ENCODE results near the gene HAGHL.
"Not testable (repeated sequence)": the region's sequence is repeated elsewhere in the genome, so short reads cannot be mapped to it uniquely, and the experiment has no call there.

The HAGHL gene

GRCh38 chr16:746637-747036, 19.7 kb downstream of the HAGHL start:
- Histone ChIP-seq H3K9me3 (replicated peaks; ENCODE audit: low read length) (no peaks in the 10 kb centered on the region), H3K27me3 (ENCODE audit: control insufficient read depth, insufficient read depth, low read length) (peaks cover 11% of the 10 kb centered on the region), H3K4me3 (ENCODE audit: low read length) (no peak overlapping the region), H3K36me3 (ENCODE audit: insufficient read depth, low read length) (no peaks in the 10 kb centered on the region), H3K4me2 (ENCODE audit: low read length) (no peak overlapping the region), H3K4me1 (ENCODE audit: control insufficient read depth, insufficient read depth, low read length) (no peaks in the 10 kb centered on the region), H3K9ac (ENCODE audit: low read depth, low read length) (no peak overlapping the region)

GRCh38 chr16:747978-748746, 21.3 kb downstream of the HAGHL start:
- H3K4me1 ChIP-seq (ENCODE audit: control insufficient read depth, insufficient read depth, low read length) = no peaks in the 10 kb centered on the region
- no peak overlapping the region for H3K4me3 ChIP-seq (ENCODE audit: low read length)
- no peaks in the 10 kb centered on the region for H3K36me3 ChIP-seq (ENCODE audit: insufficient read depth, low read length)
- no peak overlapping the region for H3K9ac ChIP-seq (ENCODE audit: low read depth, low read length)
- no peak overlapping the region for H3K4me2 ChIP-seq (ENCODE audit: low read length)
- H3K27me3 ChIP-seq (ENCODE audit: control insufficient read depth, insufficient read depth, low read length) = peaks cover 24% of the 10 kb centered on the region
- H3K9me3 ChIP-seq (replicated peaks; ENCODE audit: low read length) = no peaks in the 10 kb centered on the region

GRCh38 chr16:749010-749409, 22.1 kb downstream of the HAGHL start:
- Histone ChIP-seq H3K9me3 (replicated peaks; ENCODE audit: low read length) (no peaks in the 10 kb centered on the region), H3K36me3 (ENCODE audit: insufficient read depth, low read length) (no peaks in the 10 kb centered on the region), H3K4me1 (ENCODE audit: control insufficient read depth, insufficient read depth, low read length) (no peaks in the 10 kb centered on the region), H3K4me2 (ENCODE audit: low read length) (no peak overlapping the region), H3K4me3 (ENCODE audit: low read length) (no peak overlapping the region), H3K9ac (ENCODE audit: low read depth, low read length) (no peak overlapping the region), H3K27me3 (ENCODE audit: control insufficient read depth, insufficient read depth, low read length) (peaks cover 29% of the 10 kb centered on the region)

- peaks cover 29% of the 10 kb centered on the region for H3K27me3 ChIP-seq (ENCODE audit: control insufficient read depth, insufficient read depth, low read length)
- H3K9ac ChIP-seq (ENCODE audit: low read depth, low read length) = no peak overlapping the region
- no peaks in the 10 kb centered on the region for H3K4me1 ChIP-seq (ENCODE audit: control insufficient read depth, insufficient read depth, low read length)
- no peaks in the 10 kb centered on the region for H3K36me3 ChIP-seq (ENCODE audit: insufficient read depth, low read length)
- H3K4me2 ChIP-seq (ENCODE audit: low read length) = no peak overlapping the region
- H3K4me3 ChIP-seq (ENCODE audit: low read length) = no peak overlapping the region
- no peaks in the 10 kb centered on the region for H3K9me3 ChIP-seq (replicated peaks; ENCODE audit: low read length)
Measured at GRCh38 chr16:750485-750884, 23.6 kb downstream of the HAGHL start.

GRCh38 chr16:751152-752006, 24.5 kb downstream of the HAGHL start:
- Histone ChIP-seq H3K9me3 (replicated peaks; ENCODE audit: low read length) (no peaks in the 10 kb centered on the region), H3K4me2 (ENCODE audit: low read length) (no peak overlapping the region), H3K9ac (ENCODE audit: low read depth, low read length) (no peak overlapping the region), H3K36me3 (ENCODE audit: insufficient read depth, low read length) (no peaks in the 10 kb centered on the region), H3K4me1 (ENCODE audit: control insufficient read depth, insufficient read depth, low read length) (no peaks in the 10 kb centered on the region), H3K4me3 (ENCODE audit: low read length) (no peak overlapping the region), H3K27me3 (ENCODE audit: control insufficient read depth, insufficient read depth, low read length) (peaks cover 29% of the 10 kb centered on the region)

GRCh38 chr16:752007-752312, 25.1 kb downstream of the HAGHL start:
- Histone ChIP-seq H3K4me2 (ENCODE audit: low read length) (no peak overlapping the region), H3K36me3 (ENCODE audit: insufficient read depth, low read length) (no peaks in the 10 kb centered on the region), H3K9me3 (replicated peaks; ENCODE audit: low read length) (no peaks in the 10 kb centered on the region), H3K9ac (ENCODE audit: low read depth, low read length) (no peak overlapping the region), H3K4me1 (ENCODE audit: control insufficient read depth, insufficient read depth, low read length) (no peaks in the 10 kb centered on the region), H3K27me3 (ENCODE audit: control insufficient read depth, insufficient read depth, low read length) (peaks cover 29% of the 10 kb centered on the region), H3K4me3 (ENCODE audit: low read length) (no peak overlapping the region)

GRCh38 chr16:754121-754607, 27.3 kb downstream of the HAGHL start:
- not testable (repeated sequence) for H3K4me2 ChIP-seq (ENCODE audit: low read length); H3K9me3 ChIP-seq (replicated peaks; ENCODE audit: low read length); H3K4me3 ChIP-seq (ENCODE audit: low read length); H3K9ac ChIP-seq (ENCODE audit: low read depth, low read length); H3K36me3 ChIP-seq (ENCODE audit: insufficient read depth, low read length); H3K4me1 ChIP-seq (ENCODE audit: control insufficient read depth, insufficient read depth, low read length)
- H3K27me3 ChIP-seq (ENCODE audit: control insufficient read depth, insufficient read depth, low read length) = peaks cover 29% of the 10 kb centered on the region

GRCh38 chr16:754656-755055, 27.8 kb downstream of the HAGHL start:
- H3K4me3 ChIP-seq (ENCODE audit: low read length) = no peak overlapping the region

GRCh38 chr16:756428-756827, 29.5 kb downstream of the HAGHL start:
- Histone ChIP-seq H3K27me3 (ENCODE audit: control insufficient read depth, insufficient read depth, low read length) (peaks cover 23% of the 10 kb centered on the region), H3K9me3 (replicated peaks; ENCODE audit: low read length) (no peaks in the 10 kb centered on the region), H3K4me1 (ENCODE audit: control insufficient read depth, insufficient read depth, low read length) (peaks cover 6% of the 10 kb centered on the region), H3K4me2 (ENCODE audit: low read length) (no peak overlapping the region), H3K36me3 (ENCODE audit: insufficient read depth, low read length) (no peaks in the 10 kb centered on the region), H3K4me3 (ENCODE audit: low read length) (no peak overlapping the region), H3K9ac (ENCODE audit: low read depth, low read length) (no peak overlapping the region)

More at GRCh38 chr16:754656-755055, 27.8 kb downstream of the HAGHL start:
- Histone ChIP-seq H3K4me2 (ENCODE audit: low read length) (no peak overlapping the region), H3K9me3 (replicated peaks; ENCODE audit: low read length) (no peaks in the 10 kb centered on the region), H3K4me1 (ENCODE audit: control insufficient read depth, insufficient read depth, low read length) (no peaks in the 10 kb centered on the region), H3K27me3 (ENCODE audit: control insufficient read depth, insufficient read depth, low read length) (peaks cover 29% of the 10 kb centered on the region), H3K36me3 (ENCODE audit: insufficient read depth, low read length) (no peaks in the 10 kb centered on the region), H3K9ac (ENCODE audit: low read depth, low read length) (no peak overlapping the region)

GRCh38 chr16:759110-759910, 32.4 kb downstream of the HAGHL start:
- H3K4me3 ChIP-seq (ENCODE audit: low read length) = no peak overlapping the region
- H3K27me3 ChIP-seq (ENCODE audit: control insufficient read depth, insufficient read depth, low read length) = peaks cover 3% of the 10 kb centered on the region
- peaks cover 6% of the 10 kb centered on the region for H3K4me1 ChIP-seq (ENCODE audit: control insufficient read depth, insufficient read depth, low read length)
- no peaks in the 10 kb centered on the region for H3K36me3 ChIP-seq (ENCODE audit: insufficient read depth, low read length)
- no peak overlapping the region for H3K4me2 ChIP-seq (ENCODE audit: low read length)
- no peak overlapping the region for H3K9ac ChIP-seq (ENCODE audit: low read depth, low read length)
- H3K9me3 ChIP-seq (replicated peaks; ENCODE audit: low read length) = no peaks in the 10 kb centered on the region

GRCh38 chr16:760065-760464, 33.2 kb downstream of the HAGHL start:
- peaks cover 3% of the 10 kb centered on the region for H3K27me3 ChIP-seq (ENCODE audit: control insufficient read depth, insufficient read depth, low read length)
- no peak overlapping the region for H3K4me3 ChIP-seq (ENCODE audit: low read length)
- no peak overlapping the region for H3K9ac ChIP-seq (ENCODE audit: low read depth, low read length)
- no peak overlapping the region for H3K4me2 ChIP-seq (ENCODE audit: low read length)
- no peaks in the 10 kb centered on the region for H3K9me3 ChIP-seq (replicated peaks; ENCODE audit: low read length)
- H3K36me3 ChIP-seq (ENCODE audit: insufficient read depth, low read length) = no peaks in the 10 kb centered on the region
- H3K4me1 ChIP-seq (ENCODE audit: control insufficient read depth, insufficient read depth, low read length) = peaks cover 6% of the 10 kb centered on the region
